CD14-positive monocyte (primary cell): ENCODE measurements around the gene RABL6. TPM values are rescaled to one million over a fixed set of nuclear protein-coding genes. Genes with fewer than 3 reads are reported as not detected.
"Not testable (repeated sequence)": the region's sequence is repeated elsewhere in the genome, so short reads cannot be mapped to it uniquely, and the experiment has no call there.

Source experiments
- DNase-seq, 3 donors: peaks; one replicate each; pipeline ENCODE4 v3.0.0-alpha.2; 2011 to 2022
- H2AFZ ChIP-seq: 2 replicates; pipeline ENCODE4 v1.6.0; 2012; ENCODE audit warnings: mild to moderate bottlenecking, low read depth, low read length, inconsistent platforms; ENCODE audit not compliant: insufficient read depth, poor library complexity, severe bottlenecking
- H3K27ac ChIP-seq, 2 donors: 1 replicate in 1 of 2; 2 replicates in 1 of 2; pipeline ENCODE4 v1.5.1; 2012 to 2013; ENCODE audit warnings: low read length in 2 of 2, control low read depth in 1 of 2, inconsistent platforms in 1 of 2, low read depth in 1 of 2, mild to moderate bottlenecking in 1 of 2
- H3K27me3 ChIP-seq, 2 donors: one replicate each; pipeline versions ENCODE4 v1.6.0 to v1.6.1; 2011 to 2013; ENCODE audit warnings: low read length in 2 of 2; ENCODE audit not compliant: control insufficient read depth in 2 of 2, insufficient read depth in 2 of 2
- H3K36me3 ChIP-seq, 2 donors: replicated peaks in 1 of 2; 1 replicate in 1 of 2; 2 replicates in 1 of 2; pipeline versions ENCODE4 v1.5.1 to v1.6.1; 2012 to 2013; ENCODE audit warnings: low read length in 2 of 2, control low read depth in 1 of 2, inconsistent platforms in 1 of 2, mild to moderate bottlenecking in 1 of 2; ENCODE audit not compliant: insufficient read depth in 2 of 2, control insufficient read depth in 1 of 2
- H3K4me1 ChIP-seq, 2 donors: 1 replicate in 1 of 2; 2 replicates in 1 of 2; pipeline versions ENCODE4 v1.5.1 to v1.6.1; 2012 to 2013; ENCODE audit warnings: low read length in 2 of 2, control low read depth in 1 of 2, inconsistent platforms in 1 of 2, mild to moderate bottlenecking in 1 of 2, moderate library complexity in 1 of 2; ENCODE audit not compliant: insufficient read depth in 2 of 2, control insufficient read depth in 1 of 2
- H3K4me2 ChIP-seq: replicated peaks from 2 replicates; pipeline ENCODE3; 2012; ENCODE audit warnings: low read length, moderate library complexity, mild to moderate bottlenecking; ENCODE audit not compliant: poor library complexity, severe bottlenecking; ENCODE audit errors: extremely low read depth
- H3K4me3 ChIP-seq, 3 experiments: fragments of 200-600 bp in 1 of 3; sonication (generic) in 1 of 3; replicated peaks in 1 of 3; 1 replicate in 2 of 3; 2 replicates in 1 of 3; pipeline ENCODE4 v1.5.1; 2011 to 2013; ENCODE audit warnings: low read length in 3 of 3, mild to moderate bottlenecking in 3 of 3, control low read depth in 2 of 3, low read depth in 2 of 3, inconsistent platforms in 1 of 3, moderate library complexity in 1 of 3
- H3K79me2 ChIP-seq: 2 replicates; pipeline ENCODE4 v1.6.0; 2012; ENCODE audit warnings: mild to moderate bottlenecking, control low read depth, inconsistent platforms, low read length, moderate library complexity; ENCODE audit not compliant: insufficient read depth
- H3K9ac ChIP-seq: 2 replicates; pipeline ENCODE4 v1.6.0; 2017; ENCODE audit warnings: low read length, mild to moderate bottlenecking; ENCODE audit not compliant: insufficient read depth, poor library complexity, severe bottlenecking
- H3K9me3 ChIP-seq, 2 donors: replicated peaks in 1 of 2; 1 replicate in 1 of 2; 2 replicates in 1 of 2; pipeline versions ENCODE4 v1.5.1 to v1.6.1; 2012 to 2013; ENCODE audit warnings: low read length in 2 of 2, control low read depth in 1 of 2; ENCODE audit not compliant: control insufficient read depth in 1 of 2, insufficient read depth in 1 of 2
- H4K20me1 ChIP-seq: 2 replicates; pipeline ENCODE4 v1.6.0; 2012; ENCODE audit warnings: mild to moderate bottlenecking, low read length, control low read depth, moderate library complexity; ENCODE audit not compliant: insufficient read depth
- H3K27ac Mint-ChIP-seq, 7 donors: one replicate each; pipeline ENCODE4 v1.8.0; 2020; ENCODE audit warnings: mild to moderate bottlenecking in 7 of 7, mixed read lengths in 7 of 7, moderate library complexity in 6 of 7, inconsistent platforms in 2 of 7
- H3K27me3 Mint-ChIP-seq, 3 donors: one replicate each; pipeline ENCODE4 v1.8.0; 2021 to 2022; ENCODE audit warnings: low read depth in 3 of 3, mild to moderate bottlenecking in 3 of 3, mixed read lengths in 3 of 3, moderate library complexity in 3 of 3, inconsistent platforms in 1 of 3
- H3K36me3 Mint-ChIP-seq, 2 donors: one replicate each; pipeline ENCODE4 v1.8.0; 2020; ENCODE audit warnings: mixed read lengths in 2 of 2, inconsistent platforms in 1 of 2, mild to moderate bottlenecking in 1 of 2
- H3K4me1 Mint-ChIP-seq: one replicate; pipeline ENCODE4 v1.8.0; 2020; ENCODE audit warnings: mild to moderate bottlenecking, mixed read lengths
- H3K4me3 Mint-ChIP-seq, 2 donors: one replicate each; pipeline ENCODE4 v1.8.0; 2020; ENCODE audit warnings: mild to moderate bottlenecking in 2 of 2, mixed read lengths in 2 of 2, moderate library complexity in 1 of 2
- H3K9me3 Mint-ChIP-seq, 7 donors: one replicate each; pipeline ENCODE4 v1.8.0; 2020 to 2022; ENCODE audit warnings: mixed read lengths in 7 of 7, mild to moderate bottlenecking in 6 of 7, moderate library complexity in 6 of 7, inconsistent platforms in 2 of 7
- WGBS: methylation state at CpG from one replicate; pipeline ENCODE4 v1.1.5; 2013; ENCODE audit warnings: missing lambda C conversion rate; ENCODE audit not compliant: insufficient coverage; 5-methylcytosine and 5-hydroxymethylcytosine counted together
- intact Hi-C, 2 donors: fragments of 100-400 bp; cut with micrococcal nuclease; formaldehyde crosslinking; loops; one replicate each; pipeline versions ENCODE4 v1.15.0 to v1.15.1; 2023
- polyA plus RNA-seq, 3 donors: library from polyadenylated mRNA; depleted of rRNA in 1 of 3; unstranded in 2 of 3; stranded (reverse) in 1 of 3; fragments of 300-500 nt in 2 of 3; fragments of >200 nt in 1 of 3; fragmentation: Illumina TruSeq in 2 of 3; gene quantifications; 1 replicate in 2 of 3; 2 replicates in 1 of 3; pipeline ENCODE4 v1.2.3, GENCODE V29; 2012 to 2021
- TF ChIP-seq, protein P1 (sequence below): fragments of 200-600 bp; IDR thresholded peaks from one replicate; pipeline ENCODE4 v1.8.0; 2022; ENCODE audit warnings: antibody characterized with exemption, mild to moderate bottlenecking

The RABL6 gene
- polyA plus RNA-seq, 3 donors, result 6.7 to 30.9 (median 8.1) TPM

DNA sequence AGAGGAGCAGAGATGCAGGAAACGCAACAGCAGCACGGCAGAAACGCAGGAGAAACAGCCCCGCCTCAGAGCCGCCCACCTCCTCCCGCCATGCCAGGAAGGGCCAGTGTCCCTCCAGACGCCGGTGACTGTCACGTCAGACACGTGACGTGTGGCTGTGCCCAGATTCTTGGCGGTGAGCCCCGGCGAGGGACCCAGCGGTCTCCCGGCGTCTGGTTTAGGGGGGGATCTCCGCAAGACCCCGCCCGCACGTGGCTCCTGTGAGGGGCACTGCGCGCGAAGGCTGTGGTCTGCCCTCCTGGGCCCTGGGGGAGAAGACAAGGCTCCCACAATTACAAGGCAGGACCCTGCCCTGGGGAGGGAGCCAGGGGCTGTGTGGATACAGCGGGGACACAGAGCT is 47.3 kb upstream of the RABL6 start:
- H3K27me3 ChIP-seq, result no peaks in the 10 kb centered on the region
- DNase-seq, result no peak
- H3K36me3 Mint-ChIP-seq, result peaks cover 0 to 4% of the 10 kb centered on the region in 2 donors
- peaks cover 0 to 13% (median 12%) of the 10 kb centered on the region in 3 donors for H3K27me3 Mint-ChIP-seq
- no peak overlapping the region for H2AFZ ChIP-seq
- H3K36me3 ChIP-seq, result no peaks in the 10 kb centered on the region
- peaks cover 9 to 12% of the 10 kb centered on the region in 2 donors for H3K9me3 ChIP-seq
- no peaks in the 10 kb centered on the region for H3K4me1 ChIP-seq
- intact Hi-C loops, result no loop called here
- H3K4me2 ChIP-seq, result no peak overlapping the region
- H4K20me1 ChIP-seq, result no peaks in the 10 kb centered on the region
- H3K27ac Mint-ChIP-seq, result no peak overlapping the region
- H3K27ac ChIP-seq, result no peak overlapping the region
- H3K9me3 Mint-ChIP-seq, result peaks cover 9 to 17% (median 14%) of the 10 kb centered on the region in 7 donors
- H3K4me3 ChIP-seq, result no peak overlapping the region
- no peak overlapping the region for H3K9ac ChIP-seq
- H3K4me3 Mint-ChIP-seq, result no peak overlapping the region
- TF ChIP-seq, protein P1, sequence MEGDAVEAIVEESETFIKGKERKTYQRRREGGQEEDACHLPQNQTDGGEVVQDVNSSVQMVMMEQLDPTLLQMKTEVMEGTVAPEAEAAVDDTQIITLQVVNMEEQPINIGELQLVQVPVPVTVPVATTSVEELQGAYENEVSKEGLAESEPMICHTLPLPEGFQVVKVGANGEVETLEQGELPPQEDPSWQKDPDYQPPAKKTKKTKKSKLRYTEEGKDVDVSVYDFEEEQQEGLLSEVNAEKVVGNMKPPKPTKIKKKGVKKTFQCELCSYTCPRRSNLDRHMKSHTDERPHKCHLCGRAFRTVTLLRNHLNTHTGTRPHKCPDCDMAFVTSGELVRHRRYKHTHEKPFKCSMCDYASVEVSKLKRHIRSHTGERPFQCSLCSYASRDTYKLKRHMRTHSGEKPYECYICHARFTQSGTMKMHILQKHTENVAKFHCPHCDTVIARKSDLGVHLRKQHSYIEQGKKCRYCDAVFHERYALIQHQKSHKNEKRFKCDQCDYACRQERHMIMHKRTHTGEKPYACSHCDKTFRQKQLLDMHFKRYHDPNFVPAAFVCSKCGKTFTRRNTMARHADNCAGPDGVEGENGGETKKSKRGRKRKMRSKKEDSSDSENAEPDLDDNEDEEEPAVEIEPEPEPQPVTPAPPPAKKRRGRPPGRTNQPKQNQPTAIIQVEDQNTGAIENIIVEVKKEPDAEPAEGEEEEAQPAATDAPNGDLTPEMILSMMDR, result no peak
- H3K4me1 Mint-ChIP-seq, result peaks cover 5% of the 10 kb centered on the region
- 79% methylated on average over 24 of the region's 25 CpGs for WGBS
- H3K79me2 ChIP-seq, result no peaks in the 10 kb centered on the region

DNA sequence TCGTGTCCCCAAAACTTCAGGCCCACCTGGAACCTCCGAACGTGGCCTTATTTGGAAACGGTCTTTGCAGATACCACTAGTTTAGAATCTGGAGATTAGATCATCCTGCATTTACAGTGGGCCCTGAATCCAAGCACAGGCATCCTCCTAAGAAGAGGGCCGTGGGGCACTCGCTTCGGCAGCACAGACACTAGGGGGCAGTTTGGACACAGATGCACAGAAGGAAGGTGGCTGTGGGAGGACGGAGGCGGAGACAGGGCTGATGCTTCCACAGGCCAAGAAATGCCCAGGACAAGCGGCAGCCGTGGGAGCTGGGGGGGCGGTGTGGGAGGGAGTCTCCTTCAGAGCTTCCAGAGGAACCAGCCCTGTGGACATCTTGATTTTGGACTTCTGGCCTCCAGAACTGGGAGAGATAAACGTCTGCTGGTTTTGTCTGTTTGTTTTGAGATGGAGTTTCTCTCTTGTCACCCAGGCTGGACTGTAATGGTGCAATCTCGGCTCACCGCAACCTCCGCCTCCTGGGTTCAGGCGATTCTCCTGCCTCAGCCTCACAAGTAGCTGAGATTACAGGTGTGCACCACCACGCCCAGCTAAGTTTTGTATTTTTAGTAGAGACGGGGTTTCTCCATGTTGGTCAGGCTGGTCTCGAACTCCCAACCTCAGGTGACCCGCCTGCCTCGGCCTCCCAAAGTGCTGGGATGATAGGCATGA is 46.8 kb upstream of the RABL6 start:
- H3K36me3 ChIP-seq, H3K9me3 ChIP-seq, H2AFZ ChIP-seq, intact Hi-C loops, H3K4me2 ChIP-seq, H3K9ac ChIP-seq, H3K79me2 ChIP-seq, H3K4me1 Mint-ChIP-seq, H3K27ac ChIP-seq, H3K36me3 Mint-ChIP-seq, H3K4me3 Mint-ChIP-seq, H3K4me3 ChIP-seq, H4K20me1 ChIP-seq, H3K4me1 ChIP-seq, H3K27me3 ChIP-seq: not testable (repeated sequence)
- TF ChIP-seq, protein P1, result peak; percentile 58
- H3K9me3 Mint-ChIP-seq, result peaks cover 3 to 11% (median 9%) of the 10 kb centered on the region in 7 donors
- peak overlapping the region in 1 of 7 donors; percentile 3 for H3K27ac Mint-ChIP-seq
- peaks cover 2 to 13% (median 11%) of the 10 kb centered on the region in 3 donors for H3K27me3 Mint-ChIP-seq
- peak in 1 of 3 donors; percentile 6 for DNase-seq
- WGBS, result 53% methylated on average over 20 of the region's 22 CpGs
